Neural cell (in vitro differentiated cells): ENCODE measurements around the gene ARHGEF12.

Experiments
- EP300 ChIP-seq: fragments of 450-650 bp; conservative IDR thresholded peaks from 2 replicates; pipeline ENCODE4 v1.6.1; 2014; ENCODE audit warnings: antibody characterized with exemption, mild to moderate bottlenecking, moderate library complexity; ENCODE audit not compliant: poor library complexity, severe bottlenecking
- EZH2 ChIP-seq: fragments of 200-600, 300-800 bp; shearing (Covaris generic), sonication (generic); IDR thresholded peaks from 2 replicates; pipeline ENCODE4 v1.6.1; 2014; ENCODE audit warnings: antibody characterized with exemption, low read length, borderline replicate concordance, mild to moderate bottlenecking; ENCODE audit not compliant: insufficient read depth, poor library complexity, severe bottlenecking
- POLR2AphosphoS5 ChIP-seq: IDR thresholded peaks from 2 replicates; pipeline ENCODE4 v1.6.1; 2012
- SMC3 ChIP-seq: fragments of 450-650 bp; conservative IDR thresholded peaks from 2 replicates; pipeline ENCODE4 v1.6.1; 2014; ENCODE audit warnings: antibody characterized with exemption, mild to moderate bottlenecking, moderate library complexity; ENCODE audit not compliant: poor library complexity
- TAF1 ChIP-seq: IDR thresholded peaks from 2 replicates; pipeline ENCODE4 v1.6.1; 2012; ENCODE audit warnings: low read depth
- TF ChIP-seq, protein P1 (sequence below): fragments of 450-650 bp; IDR thresholded peaks from 2 replicates; pipeline ENCODE4 v1.5.1; 2014; ENCODE audit warnings: antibody characterized with exemption, mild to moderate bottlenecking, moderate library complexity; ENCODE audit not compliant: poor library complexity, severe bottlenecking

DNA sequence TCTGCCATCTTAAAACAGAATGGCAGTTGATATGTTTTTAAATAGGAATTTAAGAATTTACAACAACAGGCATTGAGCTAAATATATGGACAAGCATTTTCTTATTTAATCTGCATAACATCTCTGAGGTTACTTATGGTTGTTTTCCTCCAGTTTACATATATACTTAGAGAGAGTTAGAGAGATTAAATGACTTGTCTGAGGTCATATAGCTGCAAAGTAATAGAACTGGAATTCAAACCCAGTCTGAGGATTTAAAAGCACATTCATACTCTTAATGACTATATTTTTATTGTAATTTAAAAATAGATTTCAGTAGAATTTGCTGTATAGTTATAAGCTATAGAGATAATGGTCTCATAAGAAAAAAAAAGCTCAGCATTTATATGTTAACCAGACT is 93.9 kb downstream of the ARHGEF12 start:
- TF ChIP-seq, protein P1, sequence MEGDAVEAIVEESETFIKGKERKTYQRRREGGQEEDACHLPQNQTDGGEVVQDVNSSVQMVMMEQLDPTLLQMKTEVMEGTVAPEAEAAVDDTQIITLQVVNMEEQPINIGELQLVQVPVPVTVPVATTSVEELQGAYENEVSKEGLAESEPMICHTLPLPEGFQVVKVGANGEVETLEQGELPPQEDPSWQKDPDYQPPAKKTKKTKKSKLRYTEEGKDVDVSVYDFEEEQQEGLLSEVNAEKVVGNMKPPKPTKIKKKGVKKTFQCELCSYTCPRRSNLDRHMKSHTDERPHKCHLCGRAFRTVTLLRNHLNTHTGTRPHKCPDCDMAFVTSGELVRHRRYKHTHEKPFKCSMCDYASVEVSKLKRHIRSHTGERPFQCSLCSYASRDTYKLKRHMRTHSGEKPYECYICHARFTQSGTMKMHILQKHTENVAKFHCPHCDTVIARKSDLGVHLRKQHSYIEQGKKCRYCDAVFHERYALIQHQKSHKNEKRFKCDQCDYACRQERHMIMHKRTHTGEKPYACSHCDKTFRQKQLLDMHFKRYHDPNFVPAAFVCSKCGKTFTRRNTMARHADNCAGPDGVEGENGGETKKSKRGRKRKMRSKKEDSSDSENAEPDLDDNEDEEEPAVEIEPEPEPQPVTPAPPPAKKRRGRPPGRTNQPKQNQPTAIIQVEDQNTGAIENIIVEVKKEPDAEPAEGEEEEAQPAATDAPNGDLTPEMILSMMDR: no peak
- no peak for TF ChIP-seq EP300
- no peak for TF ChIP-seq EZH2
- no peak for TF ChIP-seq POLR2AphosphoS5
- no peak for TF ChIP-seq TAF1
- no peak for TF ChIP-seq SMC3
